OCI-LY7 (cell line): ENCODE measurements around the gene CHPT1.

Experiments
- EZH2phosphoT487 ChIP-seq: fragments of 200-600 bp; sonication (generic); IDR thresholded peaks from 2 replicates; pipeline ENCODE4 v1.6.1; 2018; ENCODE audit warnings: low read depth, borderline replicate concordance, mild to moderate bottlenecking, mixed run types, antibody characterized with exemption, low read length, moderate library complexity, mixed read lengths
- TF ChIP-seq, protein P1 (sequence below): fragments of 200-600 bp; sonication (generic); conservative IDR thresholded peaks from 2 replicates; pipeline ENCODE4 v1.5.1; 2014; ENCODE audit warnings: mild to moderate bottlenecking, antibody characterized with exemption, low read length, moderate library complexity, mixed read lengths

DNA sequence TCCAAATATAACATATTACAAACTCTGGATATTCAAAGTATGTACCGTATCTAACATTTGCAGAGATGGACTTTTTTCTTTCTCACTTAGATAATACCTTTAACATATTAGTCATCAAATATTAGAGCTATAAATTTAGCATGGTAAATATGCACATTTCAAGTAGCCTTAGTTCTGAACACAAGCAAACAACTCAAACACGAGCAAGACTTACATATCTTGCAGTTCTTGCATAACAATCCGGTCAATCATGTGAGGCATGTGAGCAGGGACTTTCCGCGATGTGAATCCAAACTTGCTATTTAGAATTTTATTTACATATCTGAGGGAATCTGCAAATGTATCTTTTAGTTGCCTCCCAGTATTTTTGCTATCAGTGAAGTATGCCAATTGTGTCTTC lies 63.9 kb downstream of the CHPT1 start:
- TF ChIP-seq, protein P1, sequence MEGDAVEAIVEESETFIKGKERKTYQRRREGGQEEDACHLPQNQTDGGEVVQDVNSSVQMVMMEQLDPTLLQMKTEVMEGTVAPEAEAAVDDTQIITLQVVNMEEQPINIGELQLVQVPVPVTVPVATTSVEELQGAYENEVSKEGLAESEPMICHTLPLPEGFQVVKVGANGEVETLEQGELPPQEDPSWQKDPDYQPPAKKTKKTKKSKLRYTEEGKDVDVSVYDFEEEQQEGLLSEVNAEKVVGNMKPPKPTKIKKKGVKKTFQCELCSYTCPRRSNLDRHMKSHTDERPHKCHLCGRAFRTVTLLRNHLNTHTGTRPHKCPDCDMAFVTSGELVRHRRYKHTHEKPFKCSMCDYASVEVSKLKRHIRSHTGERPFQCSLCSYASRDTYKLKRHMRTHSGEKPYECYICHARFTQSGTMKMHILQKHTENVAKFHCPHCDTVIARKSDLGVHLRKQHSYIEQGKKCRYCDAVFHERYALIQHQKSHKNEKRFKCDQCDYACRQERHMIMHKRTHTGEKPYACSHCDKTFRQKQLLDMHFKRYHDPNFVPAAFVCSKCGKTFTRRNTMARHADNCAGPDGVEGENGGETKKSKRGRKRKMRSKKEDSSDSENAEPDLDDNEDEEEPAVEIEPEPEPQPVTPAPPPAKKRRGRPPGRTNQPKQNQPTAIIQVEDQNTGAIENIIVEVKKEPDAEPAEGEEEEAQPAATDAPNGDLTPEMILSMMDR, result no peak
- no peak for TF ChIP-seq EZH2phosphoT487
